GM19467 (cell line): ENCODE results near the gene BCL6.
A peak's percentile ranks its signal among the peaks of the same experiment; 100 is the strongest.

Experiments used
- ATAC-seq: cut with Tn5 transposase; IDR thresholded peaks from one replicate; pipeline ENCODE4 v1.9.1; 2021; ENCODE audit warnings: mild to moderate bottlenecking, moderate library complexity; ENCODE audit not compliant: unreplicated experiment

Gene BCL6

DNA sequence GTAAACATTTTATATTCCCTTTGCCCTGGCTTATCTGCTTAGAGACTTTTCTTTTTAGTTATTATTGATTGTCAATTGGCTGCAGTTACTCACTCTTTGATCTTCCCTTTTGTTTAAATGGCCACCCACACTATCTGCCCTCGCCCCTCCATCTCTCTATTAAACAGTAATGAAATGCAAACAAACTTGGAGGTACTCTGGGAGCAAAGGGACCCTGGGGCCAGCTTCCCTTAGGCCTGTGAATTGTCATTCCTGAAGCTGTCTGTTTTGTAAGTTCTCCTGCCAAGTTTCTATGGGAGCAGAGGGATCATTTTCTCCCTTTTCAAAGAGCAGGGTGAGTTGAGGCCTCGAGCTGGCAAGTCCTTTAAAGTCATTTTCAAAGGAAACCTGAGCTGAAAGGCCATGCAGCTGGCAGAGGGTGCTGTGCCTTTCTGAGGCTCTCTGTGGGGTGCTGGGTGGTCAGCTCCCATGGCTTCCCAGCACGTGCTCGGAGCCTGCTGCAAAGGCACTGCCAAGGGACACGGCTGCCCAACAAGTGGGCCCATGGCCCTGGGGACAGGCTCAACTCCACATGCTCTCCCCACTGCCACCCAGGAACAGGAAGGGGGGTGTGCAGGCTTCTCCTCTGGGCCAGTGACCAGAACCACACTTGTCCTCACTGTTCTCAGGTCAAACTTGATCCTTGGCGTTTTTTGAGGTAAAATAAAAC lies 25.5 kb downstream of the BCL6 start:
- ATAC-seq, result no peak

DNA sequence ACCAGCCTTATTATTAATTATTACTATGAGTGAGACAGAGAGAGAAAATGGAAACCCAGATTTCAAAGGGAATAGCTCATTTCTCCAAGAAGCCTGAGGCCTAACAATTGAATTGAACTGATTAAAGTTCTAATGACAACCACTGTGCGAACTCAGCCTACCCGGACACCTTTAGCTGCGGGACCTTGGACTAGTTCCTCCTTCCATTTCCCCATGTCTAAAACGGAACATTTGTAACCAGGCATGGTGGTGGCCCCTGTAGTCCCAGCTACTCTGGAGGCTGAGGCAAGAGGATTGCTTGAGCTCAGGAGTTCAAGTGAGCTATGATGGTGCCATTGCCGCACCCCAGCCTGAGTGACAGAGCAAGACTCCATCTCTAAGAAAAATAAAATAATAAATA lies 26.5 kb downstream of the BCL6 start:
- ATAC-seq, result no peak

DNA sequence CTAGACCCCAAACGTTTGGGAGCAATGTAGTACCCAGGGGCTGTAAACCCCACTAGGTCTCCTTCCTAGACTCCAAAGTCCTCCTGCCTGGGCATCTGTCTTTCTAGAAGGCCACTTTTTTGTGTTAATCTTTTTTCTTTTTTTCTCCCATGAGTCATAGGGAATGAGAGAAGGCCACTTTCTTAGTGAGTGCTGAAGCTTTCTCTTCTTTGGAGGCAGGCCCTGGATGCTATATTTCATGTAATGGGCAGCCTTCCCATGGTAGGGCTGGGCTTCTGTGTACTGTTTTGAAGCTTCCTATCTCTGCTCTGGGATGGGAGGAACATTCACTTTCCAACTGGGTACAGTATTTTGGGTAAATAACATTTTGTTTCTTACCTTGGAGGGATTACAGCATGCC lies 27.7 kb downstream of the BCL6 start:
- ATAC-seq, result no peak

DNA sequence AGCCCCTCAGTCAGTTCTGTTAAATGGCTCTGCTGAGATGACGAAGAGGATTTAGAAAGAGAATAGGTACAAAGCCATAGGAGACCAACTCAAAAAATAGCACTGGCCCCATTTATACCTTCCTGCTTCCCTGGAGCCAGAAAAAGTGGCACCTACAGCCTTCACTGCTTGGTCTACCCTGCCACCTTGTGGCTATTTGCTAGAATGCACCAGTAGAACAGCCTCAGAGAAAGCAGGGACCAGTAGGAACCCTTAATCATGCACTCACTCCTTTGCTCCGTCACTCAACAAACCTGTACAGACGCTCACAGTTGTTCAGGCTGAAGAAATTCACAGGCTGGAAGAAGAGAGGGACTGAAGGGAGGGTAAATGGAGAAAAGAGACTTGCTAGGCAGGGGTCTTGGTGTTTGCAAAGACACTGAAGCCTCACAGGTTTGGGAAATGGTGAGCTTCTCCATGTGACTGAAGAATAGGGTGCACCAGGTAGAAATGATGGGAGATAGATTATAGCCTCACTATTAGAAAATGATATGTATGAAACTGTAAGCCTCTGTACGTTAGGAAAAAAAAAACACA lies 30.8 kb downstream of the BCL6 start:
- peak; percentile 92 for ATAC-seq

DNA sequence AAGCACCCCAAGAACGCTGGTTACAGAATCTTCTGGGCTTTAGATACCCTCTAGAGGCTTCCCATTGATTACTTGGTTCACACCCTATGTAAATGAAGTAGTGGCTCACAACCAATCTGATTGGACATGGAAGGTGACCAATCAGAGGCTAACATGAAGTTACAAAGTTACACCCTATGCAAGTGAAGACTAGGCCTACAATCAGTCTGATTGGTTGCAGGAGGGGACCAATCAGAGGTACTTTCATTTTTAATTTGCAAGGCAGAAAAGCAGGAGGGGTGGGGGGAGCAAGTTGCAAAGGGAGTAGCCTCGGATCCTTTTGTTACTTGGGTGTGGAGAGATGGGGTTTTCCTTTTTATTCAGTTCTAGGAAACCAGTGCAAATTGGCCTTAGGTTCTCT lies 31.8 kb downstream of the BCL6 start:
- no peak for ATAC-seq

DNA sequence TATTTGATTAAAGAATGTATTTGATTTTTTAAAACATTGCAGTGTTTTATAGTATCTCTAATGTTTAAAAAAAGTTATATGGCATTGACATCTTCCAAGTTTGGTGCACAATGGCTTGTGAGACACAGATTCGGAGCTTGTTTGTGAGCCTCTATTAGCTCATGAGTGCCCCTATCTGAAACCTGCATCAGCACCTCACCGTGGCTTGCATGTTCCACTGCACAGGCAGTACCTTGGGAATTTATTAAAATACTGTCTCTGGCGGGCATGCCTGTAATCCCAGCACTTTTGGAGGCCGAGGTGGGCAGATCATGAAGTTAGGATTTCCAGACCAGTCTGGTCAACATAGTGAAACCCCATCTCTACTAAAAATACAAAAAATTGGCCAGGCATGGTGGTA lies 36.1 kb downstream of the BCL6 start:
- ATAC-seq, result no peak

DNA sequence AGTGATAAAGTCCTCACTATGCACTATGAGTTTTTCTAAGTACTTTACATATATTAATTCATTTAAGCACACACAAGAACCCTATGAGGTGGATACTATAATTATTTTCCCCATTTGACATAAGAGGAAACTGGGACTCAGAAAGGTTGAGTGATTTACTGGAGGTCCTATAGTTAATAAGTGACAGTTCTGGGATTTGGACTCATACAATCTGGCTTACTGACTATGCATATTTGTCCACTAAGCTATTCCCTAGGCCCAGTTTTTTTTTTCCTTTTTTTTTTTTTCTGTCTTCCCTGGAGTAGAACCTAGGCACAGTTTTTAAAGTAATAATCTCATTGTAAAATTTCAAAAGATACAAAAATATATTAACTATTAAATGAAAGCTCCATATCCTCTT lies 36.6 kb downstream of the BCL6 start:
- no peak for ATAC-seq

DNA sequence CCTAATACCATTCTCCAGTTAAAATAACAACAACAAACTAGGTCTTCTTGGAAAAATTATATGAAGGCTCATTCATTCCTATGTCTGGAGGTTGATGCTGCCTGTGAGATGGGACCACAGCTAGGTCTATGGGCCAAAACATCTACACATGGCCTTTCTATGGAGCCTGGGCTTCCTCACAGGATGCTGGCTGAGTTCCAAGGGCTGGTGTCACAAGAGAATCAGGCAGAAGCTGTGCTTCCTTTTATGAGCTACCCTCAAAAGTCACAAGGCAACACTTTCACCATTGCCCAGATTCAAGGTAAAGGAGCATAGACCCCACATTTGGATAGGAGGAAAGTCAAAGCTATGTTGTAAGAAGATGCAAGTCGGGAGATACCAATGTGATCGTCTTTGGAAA lies 38.3 kb downstream of the BCL6 start:
- ATAC-seq, result no peak

DNA sequence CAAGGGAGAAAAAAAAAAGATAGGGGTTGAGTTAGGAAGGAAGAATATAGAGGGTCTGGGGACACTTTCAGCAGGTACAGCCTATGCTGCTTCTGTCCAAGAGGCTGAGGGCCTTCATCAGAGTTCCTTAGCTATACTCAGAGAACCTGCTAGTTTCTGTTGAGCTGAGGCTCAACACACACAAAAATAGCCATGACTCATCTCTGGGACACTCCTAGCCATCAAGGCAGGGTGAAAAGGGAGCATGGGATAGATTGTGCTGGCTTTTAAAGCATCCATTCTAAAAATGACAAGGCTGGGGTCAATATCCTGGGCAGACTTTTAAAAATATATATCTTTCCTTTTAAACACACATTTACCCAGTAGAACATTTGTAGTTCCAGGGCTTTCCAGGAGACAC lies 40.1 kb downstream of the BCL6 start:
- no peak for ATAC-seq

DNA sequence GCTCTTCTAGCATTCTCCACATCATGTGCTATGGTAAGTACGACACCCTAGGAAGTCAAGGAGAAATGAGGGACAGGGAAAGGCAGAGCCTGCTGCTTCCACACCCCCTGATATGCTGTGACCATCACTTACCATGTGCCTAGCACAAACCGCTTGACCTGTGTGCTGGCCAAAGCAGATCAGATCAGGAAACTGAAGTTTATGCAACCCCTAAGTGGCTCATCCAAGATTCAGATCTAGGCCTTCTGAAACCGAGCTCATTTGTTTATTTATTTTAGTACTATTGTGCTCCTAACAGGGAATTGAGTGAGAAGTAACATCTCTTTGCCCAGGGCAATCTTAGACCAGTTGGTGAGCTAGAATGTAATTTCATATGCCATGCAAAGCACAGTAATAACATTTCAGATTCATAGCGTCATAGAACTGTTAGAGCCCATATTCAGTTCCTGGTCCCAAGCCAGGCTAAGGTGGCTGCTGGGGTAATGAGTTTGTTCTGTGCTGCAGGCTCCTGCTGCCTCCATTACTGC lies 42.7 kb downstream of the BCL6 start, which contains the start of gene RTP2:
RTP2 (minus strand) TSS at position 51 of the 527 bp plus-strand sequence. CDS start 429 bp downstream, outside the sequence.
- no peak for ATAC-seq

DNA sequence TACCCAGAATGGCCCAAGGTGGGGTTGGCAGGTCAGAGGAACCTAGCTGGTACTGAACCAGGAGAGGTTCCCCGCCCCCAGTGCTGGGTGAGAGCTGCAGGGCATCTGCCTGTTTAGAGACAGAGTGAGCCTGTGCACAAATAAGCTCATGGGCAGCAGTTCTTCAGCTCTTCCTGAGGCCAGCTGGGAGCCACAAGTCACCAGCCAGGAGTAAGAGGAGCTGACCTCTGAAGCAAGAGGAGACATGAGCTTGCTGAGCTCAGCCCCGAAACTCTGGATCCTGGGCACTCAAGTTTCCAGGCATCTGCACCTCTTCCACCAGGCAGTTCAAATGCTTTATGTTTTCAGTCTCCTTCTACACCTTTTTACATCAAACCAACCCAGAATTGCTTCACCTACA lies 45.0 kb downstream of the BCL6 start:
- no peak for ATAC-seq

DNA sequence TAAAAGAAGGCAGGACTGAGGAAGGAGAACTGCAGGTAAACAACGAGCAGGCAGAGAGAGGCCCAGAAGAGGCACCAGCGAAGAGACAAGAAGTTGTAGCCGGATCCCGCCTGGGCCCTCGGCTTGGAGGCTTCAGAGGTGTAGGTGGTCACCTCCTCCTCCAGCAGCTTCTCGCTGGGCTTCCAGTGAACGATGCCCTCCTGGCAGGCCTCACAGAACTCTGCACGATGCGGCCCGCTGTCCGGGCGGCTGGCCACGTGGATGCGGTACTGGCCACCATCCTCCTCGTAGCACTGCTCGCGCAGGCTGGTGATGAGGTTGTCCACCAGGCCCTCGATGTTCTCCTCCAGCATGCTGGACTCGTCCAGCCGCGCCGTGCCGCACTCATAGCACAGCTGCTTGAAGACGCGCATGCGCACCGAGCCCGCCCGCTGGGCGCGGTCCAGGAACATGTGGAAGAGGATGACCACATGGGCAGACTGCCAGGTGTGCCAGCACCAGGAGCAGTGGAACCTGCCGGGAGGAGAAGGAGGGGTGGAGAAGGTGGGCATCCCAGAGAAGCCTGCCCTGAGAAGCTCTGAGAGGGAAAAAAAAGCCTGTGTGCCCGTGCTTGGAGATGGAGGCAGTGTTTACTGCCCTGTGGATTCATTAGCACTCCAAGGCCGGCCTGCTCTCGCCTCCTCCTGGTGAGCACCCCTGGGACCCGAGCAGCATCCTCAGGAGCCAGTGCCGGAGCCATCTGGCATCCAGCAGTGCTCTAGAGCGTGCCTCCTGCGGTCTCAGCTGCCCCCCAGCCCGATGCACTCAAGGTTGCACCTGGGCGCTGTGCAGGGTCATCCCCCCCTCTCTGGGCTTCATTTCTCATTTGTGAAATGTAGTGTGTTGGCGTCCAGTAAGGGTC lies 46.5 kb downstream of the BCL6 start:
- no peak for ATAC-seq

DNA sequence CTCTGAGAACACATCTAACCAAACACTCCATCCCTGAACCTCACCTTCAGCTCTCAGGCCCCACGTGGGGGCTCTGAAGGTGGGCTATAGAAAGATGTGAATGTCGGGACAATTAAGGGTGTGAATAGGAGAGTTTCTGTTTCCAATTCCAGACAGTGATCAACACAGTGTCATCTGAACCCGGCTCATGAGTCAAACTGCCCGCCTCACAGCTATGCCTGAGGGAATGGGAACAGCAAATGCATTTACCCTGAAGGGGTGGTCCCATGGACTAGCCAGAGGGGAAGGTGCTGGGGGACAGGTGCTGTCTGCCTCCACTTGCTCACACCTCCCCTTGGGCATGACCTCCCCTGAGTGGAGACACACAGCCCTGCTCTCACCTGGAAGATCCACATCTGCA lies 49.2 kb downstream of the BCL6 start:
- ATAC-seq, result no peak

DNA sequence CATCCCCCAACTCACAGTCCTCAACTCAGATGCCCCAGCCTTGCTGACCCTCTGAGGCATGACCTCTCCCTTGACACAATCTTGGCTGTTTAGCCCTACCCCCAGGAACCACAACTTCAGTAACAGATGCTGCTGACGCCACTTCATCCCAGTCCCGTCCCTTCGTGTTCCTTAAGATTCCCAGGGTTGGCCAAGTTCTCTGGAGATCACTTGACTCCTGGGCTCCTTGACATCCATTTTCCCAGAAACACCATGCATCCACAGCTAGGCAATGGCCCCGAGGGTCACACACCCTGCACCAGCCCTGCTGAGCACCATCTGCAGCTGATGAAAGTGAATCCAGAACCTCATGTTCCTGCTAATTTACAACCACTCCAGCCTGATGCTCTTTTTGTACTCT lies 49.8 kb downstream of the BCL6 start:
- no peak for ATAC-seq

DNA sequence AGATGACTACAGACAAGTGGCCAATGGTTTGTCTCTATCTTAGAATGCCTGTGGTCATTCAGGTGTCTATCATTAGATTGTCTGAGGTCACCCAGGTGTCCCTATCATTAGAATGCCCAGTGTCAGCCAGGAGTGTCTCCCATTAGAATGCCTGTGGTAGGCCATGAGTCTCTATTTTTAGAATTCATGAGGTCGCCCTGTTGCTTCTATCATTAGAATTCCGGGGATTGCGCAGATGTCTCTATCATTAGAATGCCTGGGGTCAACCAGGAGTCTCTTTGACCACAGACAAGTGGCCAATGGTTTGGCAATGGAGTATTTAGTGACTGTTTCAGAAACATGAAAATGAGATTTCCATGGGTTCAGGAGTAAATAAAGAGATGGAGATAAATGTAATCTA lies 50.5 kb downstream of the BCL6 start:
- no peak for ATAC-seq

DNA sequence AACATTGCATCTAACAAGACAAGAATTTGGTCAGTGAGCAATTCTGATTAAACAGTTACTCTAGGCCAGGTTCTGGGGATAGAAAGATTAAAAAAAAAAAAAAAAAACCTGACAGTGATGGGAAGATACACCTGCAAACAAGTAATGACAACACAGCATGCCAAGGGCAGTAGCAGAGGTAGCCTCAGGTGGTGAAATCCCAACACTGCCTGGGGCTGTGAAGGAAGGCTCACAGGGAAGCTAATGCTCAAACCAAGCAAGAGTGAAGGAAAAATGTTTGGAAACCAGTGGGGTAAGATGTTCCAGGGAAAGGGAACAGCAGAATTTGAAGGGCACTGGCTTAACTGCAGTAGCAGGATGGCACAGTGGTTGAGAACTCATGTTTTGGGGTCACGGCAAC lies 51.8 kb downstream of the BCL6 start:
- no peak for ATAC-seq

DNA sequence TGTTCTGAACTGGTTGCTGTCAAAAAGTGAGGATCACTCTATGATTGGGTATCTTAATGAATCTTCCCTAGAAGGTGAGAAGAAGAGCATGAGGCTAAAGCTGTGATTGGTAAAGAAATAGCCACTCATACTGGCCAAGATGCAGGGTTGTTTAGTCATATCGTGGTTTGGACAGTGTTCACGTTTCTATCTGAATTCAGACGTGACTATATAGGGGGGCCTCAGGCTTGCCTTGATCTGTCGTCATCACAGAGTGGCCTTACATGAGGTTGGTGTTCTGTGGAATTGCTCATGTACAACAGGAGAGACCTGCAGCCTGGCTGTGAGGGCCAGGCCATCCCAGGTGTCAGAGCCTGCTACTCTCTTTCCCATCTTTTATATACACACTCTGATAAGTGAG lies 55.3 kb downstream of the BCL6 start:
- no peak for ATAC-seq

DNA sequence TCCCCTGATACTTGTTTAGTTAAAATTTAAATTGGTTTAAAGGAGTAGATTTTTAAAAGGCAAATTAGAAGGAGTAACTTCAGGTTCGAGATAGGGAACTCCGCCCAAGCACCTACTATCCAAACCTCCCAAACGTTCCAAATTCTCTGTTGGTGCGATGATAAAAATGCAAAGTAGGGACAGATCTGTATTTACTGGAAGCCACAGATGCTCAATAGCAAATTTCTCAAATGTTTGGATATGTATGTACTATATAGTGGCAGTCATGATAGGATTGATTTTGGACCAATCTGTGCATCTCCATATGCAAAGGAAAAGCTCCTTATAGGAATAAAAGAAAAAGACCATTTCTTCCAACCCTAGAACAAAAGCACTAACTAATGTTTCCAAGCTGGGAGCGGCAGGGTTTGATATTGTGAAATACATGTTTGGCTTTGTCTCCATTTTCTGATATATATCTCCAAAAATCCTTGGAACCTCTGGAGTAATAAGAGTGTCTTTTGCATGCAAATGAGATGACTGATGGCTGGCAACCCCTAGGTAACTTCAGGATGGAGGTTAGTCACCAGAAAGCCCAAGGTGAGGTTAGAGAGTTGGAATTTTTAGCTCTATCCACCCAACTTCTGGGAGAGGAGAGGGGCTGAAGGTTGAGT lies 58.5 kb downstream of the BCL6 start:
- ATAC-seq, result no peak

DNA sequence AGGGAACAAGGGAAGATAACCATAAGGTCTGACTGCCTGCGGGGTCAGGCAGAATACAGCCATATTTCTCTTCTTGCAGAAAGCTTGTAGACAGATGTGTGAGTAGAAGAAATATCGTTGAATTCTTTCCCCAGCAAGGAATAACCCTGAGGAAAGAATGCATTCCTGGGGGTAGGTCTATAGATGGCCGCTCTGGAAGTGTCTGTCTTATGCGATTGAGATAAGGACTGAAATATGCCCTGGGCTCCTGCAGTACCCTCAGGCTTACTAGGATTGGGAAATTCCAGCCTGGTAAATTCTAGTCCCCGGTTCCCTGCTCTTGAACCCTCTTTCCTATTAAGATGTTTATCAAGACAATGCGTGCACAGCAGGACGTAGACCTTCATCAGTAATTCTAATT lies 59.3 kb downstream of the BCL6 start:
- ATAC-seq, result no peak

DNA sequence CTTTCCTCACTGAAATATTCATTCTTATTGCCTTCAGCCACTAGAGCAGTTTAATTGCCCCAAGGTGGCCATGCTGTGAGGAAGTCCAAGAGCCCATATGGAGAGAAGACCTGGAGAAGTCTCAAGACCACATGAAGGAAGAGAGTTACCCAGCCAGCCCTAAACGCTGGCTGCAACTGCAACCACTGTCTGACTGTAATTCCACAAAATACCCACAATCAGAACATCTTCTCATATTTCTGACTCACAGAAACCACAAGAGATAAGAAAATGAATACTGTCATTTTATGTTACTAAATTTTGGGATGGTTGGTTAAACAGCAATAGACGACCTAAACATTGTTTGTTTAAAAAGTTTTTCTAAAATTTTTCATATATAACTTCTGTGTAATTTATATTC lies 60.4 kb downstream of the BCL6 start:
- ATAC-seq, result no peak

DNA sequence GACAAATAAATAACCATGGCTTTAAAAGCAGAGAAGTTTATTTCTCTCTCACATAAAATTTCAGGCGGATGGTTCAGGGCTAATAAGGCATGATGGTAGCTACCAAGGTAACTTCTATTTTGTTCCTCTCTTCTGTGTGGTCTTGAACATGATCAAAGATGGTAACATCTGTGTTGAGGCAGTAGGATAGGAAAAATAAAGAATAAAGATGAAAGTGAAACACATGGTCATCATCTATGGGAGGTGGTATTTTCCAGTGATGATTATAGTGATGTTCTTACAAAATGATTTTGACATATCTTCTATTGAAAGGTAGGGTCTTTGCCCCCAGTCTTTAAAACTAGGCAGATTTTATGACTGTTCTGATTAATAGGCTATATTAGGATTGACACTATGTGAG lies 60.8 kb downstream of the BCL6 start:
- no peak for ATAC-seq
